ENCODE data around the gene PRKCG.

PRKCG gene

GRCh38 chr19:53864308-53864836 lies 17.6 kb upstream of the PRKCG start:
- TF ChIP-seq CTCF (IDR thresholded peaks at IDR 0.05; ENCODE audit: low read depth, low read length, missing control alignments): no peak
- H3K4me3 ChIP-seq (ENCODE audit: low read depth, low read length): no peak overlapping the region

GRCh38 chr19:53865523-53865917 lies 16.5 kb upstream of the PRKCG start:
- peak overlapping the region; percentile 33; the same call in 1 of the 2 replicates for H3K4me3 ChIP-seq (ENCODE audit: low read depth, low read length)
- no peak for TF ChIP-seq CTCF (IDR thresholded peaks at IDR 0.05; ENCODE audit: low read depth, low read length, missing control alignments)
- DNase-seq (ENCODE audit: low read depth): no peak

More at GRCh38 chr19:53864308-53864836, 17.6 kb upstream of the PRKCG start:
- DNase-seq (ENCODE audit: low read depth): no peak

GRCh38 chr19:53865918-53866864 lies 15.8 kb upstream of the PRKCG start:
- H3K4me3 ChIP-seq (ENCODE audit: low read depth, low read length): peak overlapping the region; percentile 33
- TF ChIP-seq CTCF (IDR thresholded peaks at IDR 0.05; ENCODE audit: low read depth, low read length, missing control alignments): no peak
- no peak for DNase-seq (ENCODE audit: low read depth)

GRCh38 chr19:53866865-53867224 lies 15.2 kb upstream of the PRKCG start:
- H3K4me3 ChIP-seq (ENCODE audit: low read depth, low read length): peak overlapping the region; percentile 27; the same call in 1 of the 2 replicates
- no peak for TF ChIP-seq CTCF (IDR thresholded peaks at IDR 0.05; ENCODE audit: low read depth, low read length, missing control alignments)
- no peak for DNase-seq (ENCODE audit: low read depth)

- DNase-seq (ENCODE audit: low read depth): peak; percentile 87
- peak within 1 kb of the TSS; percentile 69 for H3K4me3 ChIP-seq (ENCODE audit: low read depth, low read length)
- no peak for TF ChIP-seq CTCF (IDR thresholded peaks at IDR 0.05; ENCODE audit: low read depth, low read length, missing control alignments)
Observed at GRCh38 chr19:53867225-53868090, 14.5 kb upstream of the PRKCG start, which contains the start of gene MYADM. Gene MYADM (plus strand): TSS chr19:53867883. CDS start chr19:53873530, 5,647 bp downstream.

- no peak for DNase-seq (ENCODE audit: low read depth)
- TF ChIP-seq CTCF (IDR thresholded peaks at IDR 0.05; ENCODE audit: low read depth, low read length, missing control alignments): no peak
- H3K4me3 ChIP-seq (ENCODE audit: low read depth, low read length): peak overlapping the region; percentile 69
Observed at GRCh38 chr19:53868091-53868891, 13.7 kb upstream of the PRKCG start.
